HG03469 (cell line): ENCODE data around the gene GANAB.
"Not testable (repeated sequence)": the region's sequence is repeated elsewhere in the genome, so short reads cannot be mapped to it uniquely, and the experiment has no call there.

Experiments used
- ATAC-seq: cut with Tn5 transposase; IDR thresholded peaks from one replicate; pipeline ENCODE4 v1.9.1; 2021; ENCODE audit warnings: mild to moderate bottlenecking, moderate library complexity, moderate number of reproducible peaks; ENCODE audit not compliant: unreplicated experiment

The GANAB gene

GRCh38 chr11:62667460-62667859 is 21.0 kb upstream of the GANAB start:
- no peak for ATAC-seq

- ATAC-seq, result no peak
Observed at GRCh38 chr11:62666259-62666926, 20.0 kb upstream of the GANAB start.

GRCh38 chr11:62665599-62666258 is 19.3 kb upstream of the GANAB start:
- peak; percentile 9 for ATAC-seq

GRCh38 chr11:62665075-62665598 is 18.7 kb upstream of the GANAB start, which contains the start of the genes C11orf98 and CSKMT:
TSS of gene C11orf98 (minus strand) at chr11:62665210. CDS start at chr11:62665169, 41 bp downstream.
TSS of gene CSKMT (plus strand) at chr11:62665312. CDS start at chr11:62665880, 568 bp downstream.
- ATAC-seq, result peak; percentile 55

- no peak for ATAC-seq
Observed at GRCh38 chr11:62664405-62665074, 18.1 kb upstream of the GANAB start.

GRCh38 chr11:62656796-62657429 is 10.5 kb upstream of the GANAB start:
- ATAC-seq, result no peak

- no peak for ATAC-seq
Observed at GRCh38 chr11:62654297-62654696, 7.9 kb upstream of the GANAB start.

- ATAC-seq, result no peak
Observed at GRCh38 chr11:62652161-62653006, 6.0 kb upstream of the GANAB start.

- not testable (repeated sequence) for ATAC-seq
Observed at GRCh38 chr11:62650283-62650682, 3.9 kb upstream of the GANAB start.

GRCh38 chr11:62649486-62649885 is 3.1 kb upstream of the GANAB start:
- ATAC-seq, result no peak

GRCh38 chr11:62648967-62649364 is 2.6 kb upstream of the GANAB start:
- no peak for ATAC-seq

GRCh38 chr11:62648185-62648966 is 2.0 kb upstream of the GANAB start:
- ATAC-seq, result no peak

- ATAC-seq, result no peak
Observed at GRCh38 chr11:62647609-62648005, 1.2 kb upstream of the GANAB start.

GRCh38 chr11:62646825-62647608 is 604 bp upstream of the GANAB start:
- ATAC-seq, result no peak

- ATAC-seq, result no peak
Observed at GRCh38 chr11:62645671-62645945, 805 bp downstream of the GANAB start.

GRCh38 chr11:62644220-62644619 is 2.2 kb downstream of the GANAB start:
- no peak for ATAC-seq

- no peak for ATAC-seq
Observed at GRCh38 chr11:62632492-62632891, 13.9 kb downstream of the GANAB start.

GRCh38 chr11:62627713-62628112 is 18.7 kb downstream of the GANAB start:
- no peak for ATAC-seq
